Activated gamma-delta T cell treated with Interleukin-2 at 50 U/mL for 16 hours (primary cell): ENCODE results near the gene SERPINB6.
"Not testable (repeated sequence)": the region's sequence is repeated elsewhere in the genome, so short reads cannot be mapped to it uniquely, and the experiment has no call there.

Source experiments
- DNase-seq: peaks from one replicate; pipeline ENCODE4 v3.0.0-alpha.2; 2020

The SERPINB6 gene

GRCh38 chr6:2903411-2904185, 67.8 kb downstream of the SERPINB6 start:
- not testable (repeated sequence) for DNase-seq

- not testable (repeated sequence) for DNase-seq
These were observed 69.5 kb downstream of the SERPINB6 start for GRCh38 chr6:2901645-2902502.

- DNase-seq: no peak
These were observed 70.3 kb downstream of the SERPINB6 start for GRCh38 chr6:2900821-2901644.

GRCh38 chr6:2900221-2900807, 71.1 kb downstream of the SERPINB6 start:
- no peak for DNase-seq

GRCh38 chr6:2899596-2899995, 71.8 kb downstream of the SERPINB6 start:
- DNase-seq: no peak
